Common myeloid progenitor, CD34-positive (primary cell): ENCODE results near the gene CST6.

Experiments
- CTCF ChIA-PET: fragments of 350-600 bp; sonication (Branson Sonifier 250); formaldehyde crosslinking; loops from one replicate; lab custom pipeline; 2021; ENCODE audit warnings: antibody characterized with exemption; lab: Charles Lee
- POLR2A ChIA-PET: fragments of 350-600 bp; sonication (Branson Sonifier 250); formaldehyde crosslinking; loops from one replicate; lab custom pipeline; 2021; ENCODE audit warnings: antibody characterized with exemption; lab: Charles Lee
- DNase-seq, 3 donors: peaks; one replicate each; pipeline versions ENCODE4 v3.0.0 to v3.0.0-alpha.2; 2013
- H3K27ac ChIP-seq, 2 experiments: 1 replicate in 1 of 2; 2 replicates in 1 of 2; pipeline ENCODE4 v1.7.0; 2013; ENCODE audit warnings: inconsistent platforms in 2 of 2, low read length in 2 of 2, mild to moderate bottlenecking in 2 of 2, low read depth in 1 of 2, moderate library complexity in 1 of 2; ENCODE audit not compliant: severe bottlenecking in 2 of 2, insufficient read depth in 1 of 2, poor library complexity in 1 of 2
- H3K27me3 ChIP-seq, 5 experiments: replicated peaks in 2 of 5; 1 replicate in 3 of 5; 2 replicates in 2 of 5; pipeline versions ENCODE4 v1.6.1 to v1.7.0; 2013; ENCODE audit warnings: low read length in 4 of 5, mild to moderate bottlenecking in 2 of 5, moderate library complexity in 2 of 5, inconsistent platforms in 1 of 5; ENCODE audit not compliant: insufficient read depth in 5 of 5, control insufficient read depth in 4 of 5
- H3K36me3 ChIP-seq, 4 experiments: 1 replicate in 2 of 4; 2 replicates in 2 of 4; pipeline versions ENCODE4 v1.6.1 to v1.7.0; 2013; ENCODE audit warnings: low read length in 3 of 4, control low read depth in 1 of 4, mild to moderate bottlenecking in 1 of 4; ENCODE audit not compliant: control insufficient read depth in 4 of 4, insufficient read depth in 4 of 4
- H3K4me1 ChIP-seq, 4 experiments: 1 replicate in 3 of 4; 2 replicates in 1 of 4; pipeline versions ENCODE4 v1.6.1 to v1.7.1; 2013; ENCODE audit warnings: low read length in 3 of 4, mild to moderate bottlenecking in 3 of 4, control low read depth in 1 of 4, inconsistent platforms in 1 of 4, moderate library complexity in 1 of 4; ENCODE audit not compliant: control insufficient read depth in 4 of 4, insufficient read depth in 4 of 4; ENCODE audit errors: control extremely low read depth in 1 of 4
- H3K4me3 ChIP-seq, 7 experiments: 1 replicate in 4 of 7; 2 replicates in 3 of 7; pipeline versions ENCODE4 v1.5.1 to v1.7.0; 2013; ENCODE audit warnings: mild to moderate bottlenecking in 7 of 7, low read length in 6 of 7, moderate library complexity in 6 of 7, inconsistent platforms in 2 of 7, low read depth in 2 of 7, control low read depth in 1 of 7; ENCODE audit not compliant: insufficient read depth in 4 of 7, control insufficient read depth in 1 of 7; ENCODE audit errors: extremely low read depth in 1 of 7
- H3K9me3 ChIP-seq, 5 experiments: 1 replicate in 4 of 5; 2 replicates in 1 of 5; pipeline versions ENCODE4 v1.6.1 to v1.7.1; 2013; ENCODE audit warnings: low read length in 4 of 5, mild to moderate bottlenecking in 2 of 5, inconsistent platforms in 1 of 5, low read depth in 1 of 5, moderate library complexity in 1 of 5; ENCODE audit not compliant: control insufficient read depth in 4 of 5, insufficient read depth in 2 of 5; ENCODE audit errors: control extremely low read depth in 1 of 5
- WGBS: methylation state at CpG from one replicate; pipeline ENCODE4 v1.1.5; 2013; ENCODE audit not compliant: insufficient coverage; 5-methylcytosine and 5-hydroxymethylcytosine counted together

The CST6 gene

DNA sequence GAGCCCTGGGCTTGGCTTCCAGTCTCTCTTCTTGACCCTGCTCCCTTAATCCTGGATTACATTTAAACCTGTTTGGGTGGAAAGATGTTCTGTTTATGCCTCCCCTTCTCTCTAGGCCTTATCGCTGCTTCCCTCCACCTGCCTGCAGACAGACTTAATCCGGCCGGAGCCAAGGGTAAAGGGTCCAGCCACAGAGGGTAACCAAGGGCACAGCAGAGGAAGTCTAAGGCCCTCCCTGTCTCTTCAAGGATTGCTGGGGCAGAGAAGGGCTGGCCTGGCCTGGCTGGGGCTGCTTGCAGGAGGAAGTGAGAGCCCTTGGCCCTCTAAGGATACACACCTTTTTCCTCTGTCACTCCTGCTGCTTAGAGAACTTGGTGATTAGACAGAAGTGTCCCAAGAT is 35.1 kb downstream of the CST6 start:
- POLR2A ChIA-PET = no interaction called here
- Histone ChIP-seq H3K4me3 (no peak overlapping the region), H3K36me3 (no peaks in the 10 kb centered on the region), H3K27ac (no peak overlapping the region), H3K27me3 (peaks cover 0 to 5% (median 0%) of the 10 kb centered on the region in 5 experiments), H3K9me3 (no peaks in the 10 kb centered on the region), H3K4me1 (peaks cover 1 to 29% (median 16%) of the 10 kb centered on the region in 4 experiments)
- CTCF ChIA-PET = interaction anchor here (0.9 to 5.3 kb wide), 8 partner anchors 8 to 44 kb away, joined by 3 to 29 read pairs (median 18); partner anchors contain the start of gene BANF1
- 90% methylated on average over 3 of the region's 3 CpGs for WGBS
- DNase-seq = no peak

DNA sequence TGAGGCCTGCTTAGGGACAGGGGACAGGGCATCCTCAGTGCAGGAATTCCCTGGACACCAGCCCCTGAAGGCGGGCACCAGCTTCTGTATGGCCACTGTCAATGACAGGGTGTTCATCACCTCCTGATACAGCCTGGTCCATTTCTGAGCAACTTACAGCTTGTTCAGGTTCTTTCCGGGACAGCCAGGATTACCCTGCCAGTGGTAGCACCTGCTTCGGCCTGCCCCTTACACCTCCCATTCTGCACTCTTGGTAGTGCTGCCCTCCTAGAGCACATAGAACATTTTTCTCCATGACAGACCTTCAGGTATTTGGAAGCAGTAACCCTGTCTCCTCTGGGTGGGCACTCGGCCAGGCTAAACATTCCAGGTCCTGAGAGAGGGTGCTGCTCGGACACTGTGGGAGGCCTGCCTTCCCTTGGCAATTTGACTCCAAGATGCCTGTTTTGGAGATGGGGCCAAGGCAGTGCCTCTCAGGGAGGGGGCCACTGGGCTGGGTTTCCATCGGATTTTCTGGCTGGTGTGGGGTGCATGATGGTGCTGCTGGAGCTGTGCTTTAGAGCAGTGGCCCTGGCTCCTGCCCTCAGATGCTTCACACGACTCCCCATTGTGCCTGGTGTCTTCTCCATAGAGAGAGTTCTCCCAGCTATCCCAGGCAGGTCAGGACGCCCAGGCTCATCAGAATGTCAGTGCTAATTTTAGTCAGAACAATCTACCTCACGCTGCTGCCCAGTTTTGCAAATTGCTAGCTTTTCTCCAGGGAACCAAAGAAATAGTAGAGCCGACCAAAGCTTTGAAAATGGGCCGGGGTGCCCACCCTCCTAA is 35.9 kb downstream of the CST6 start:
- POLR2A ChIA-PET = interaction anchor here (0.7 kb wide), 1 partner anchor 221 kb away, joined by 3 read pairs; no protein-coding TSS in a partner anchor
- CTCF ChIA-PET = interaction anchor here (0.9 to 5.3 kb wide), 6 partner anchors 8 to 26 kb away, joined by 3 to 29 read pairs (median 20); no protein-coding TSS in a partner anchor
- no peaks in the 10 kb centered on the region for H3K9me3 ChIP-seq
- no peak overlapping the region for H3K4me3 ChIP-seq
- peaks cover 0 to 5% (median 0%) of the 10 kb centered on the region in 5 experiments for H3K27me3 ChIP-seq
- H3K27ac ChIP-seq = no peak overlapping the region
- WGBS = 90% methylated on average over 11 of the region's 11 CpGs
- DNase-seq = no peak
- no peaks in the 10 kb centered on the region for H3K36me3 ChIP-seq
- H3K4me1 ChIP-seq = peaks cover 1 to 31% (median 18%) of the 10 kb centered on the region in 4 experiments

DNA sequence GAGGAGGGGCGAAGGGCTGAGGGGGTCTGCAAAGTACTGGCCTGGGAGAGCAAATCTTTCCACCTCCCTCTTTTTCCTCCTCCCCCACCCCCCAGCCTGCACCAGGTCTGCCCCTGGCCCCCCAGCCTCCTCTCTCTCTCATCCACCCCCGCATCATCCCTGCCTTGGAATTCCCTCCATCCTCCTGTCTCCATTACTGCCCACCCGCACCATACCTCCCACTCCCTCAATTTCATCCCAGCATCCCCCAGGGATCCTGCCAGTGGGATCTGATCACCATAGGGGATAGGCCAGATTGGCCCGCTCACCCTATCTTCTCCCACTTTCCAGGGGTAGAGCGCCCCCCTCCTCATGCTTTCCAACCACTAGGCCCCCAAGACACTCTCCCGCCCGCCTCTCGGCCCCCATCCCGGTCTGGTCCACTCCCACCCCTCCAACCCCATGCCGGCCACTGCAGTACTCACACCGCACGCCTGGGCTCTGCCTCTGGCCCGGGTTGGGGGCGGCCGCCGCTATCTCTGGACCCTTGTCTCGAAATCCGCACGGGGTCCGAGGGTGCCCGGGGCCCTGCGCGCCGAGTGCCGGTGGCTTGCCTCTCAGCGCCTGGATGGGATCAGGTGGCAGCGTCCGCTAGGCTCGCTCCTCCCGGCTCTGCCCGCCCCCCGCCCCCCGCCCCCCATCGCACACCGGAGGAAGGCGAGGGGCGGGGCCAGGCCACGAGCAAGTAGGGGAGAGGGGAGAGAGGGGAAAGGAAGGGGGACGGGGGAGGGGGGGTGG is 36.9 kb downstream of the CST6 start, which contains the start of gene GAL3ST3:
GAL3ST3 (minus strand) TSS at position 615 of the 777 bp plus-strand sequence. CDS start 3,746 bp downstream, outside the sequence.
- Histone ChIP-seq H3K27ac (no peak within 1 kb of the TSS), H3K9me3 (no peaks in the 10 kb centered on the region), H3K27me3 (peaks cover 0 to 5% (median 0%) of the 10 kb centered on the region in 5 experiments), H3K4me3 (peak within 1 kb of the TSS in 4 of 7 experiments; percentile 23 to 70 (median 56)), H3K4me1 (peaks cover 1 to 40% (median 27%) of the 10 kb centered on the region in 4 experiments), H3K36me3 (peaks cover 0 to 2% (median 0%) of the 10 kb centered on the region in 4 experiments)
- ChIA-PET POLR2A (no interaction called here), CTCF (interaction anchor here (1.3 to 8.1 kb wide), 5 partner anchors 7 to 27 kb away, joined by 5 to 99 read pairs (median 24); partner anchors contain the start of gene PACS1)
- DNase-seq = peak in 2 of 3 donors; percentile 36
- WGBS = 12% methylated on average over 18 of the region's 39 CpGs

DNA sequence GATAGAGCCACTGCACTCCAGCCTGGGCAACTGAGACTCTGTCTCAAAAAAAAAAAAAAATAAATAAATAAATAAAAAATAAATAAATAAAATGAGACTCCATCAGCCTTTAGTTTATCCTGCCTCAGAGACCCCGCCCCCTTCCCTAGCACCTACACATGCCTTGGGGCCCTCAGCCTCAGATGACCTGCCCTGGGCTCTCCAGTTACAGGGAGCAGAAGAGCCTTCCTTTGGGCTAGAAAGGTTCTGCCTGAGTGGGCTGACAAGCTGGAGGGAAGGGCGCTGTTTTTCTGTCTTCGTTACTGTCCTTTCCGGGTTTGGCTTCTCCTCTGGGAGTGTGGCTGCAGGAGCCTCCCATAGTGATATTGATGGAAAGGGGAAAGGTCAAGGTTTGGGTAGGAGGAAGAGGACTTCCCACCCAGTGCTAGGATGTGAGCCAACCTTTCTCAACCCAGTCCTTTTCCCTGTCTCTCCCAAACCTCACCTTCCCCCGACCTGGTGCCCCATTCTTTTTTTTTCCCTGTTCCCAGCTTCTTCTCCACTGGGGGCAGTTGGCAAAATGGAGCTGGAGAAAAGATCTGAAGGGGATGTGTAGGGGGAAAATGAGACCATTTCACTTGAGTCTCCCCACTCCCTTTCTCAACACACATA is 38.9 kb downstream of the CST6 start:
- peaks cover 1 to 30% (median 23%) of the 10 kb centered on the region in 4 experiments for H3K4me1 ChIP-seq
- POLR2A ChIA-PET = interaction anchor here (0.7 to 2.2 kb wide), 3 partner anchors 12 to 473 kb away, joined by 3 to 6 read pairs (median 5); partner anchors contain the start of gene PACS1
- 92% methylated on average over 4 of the region's 5 CpGs for WGBS
- peak overlapping the region in 1 of 7 experiments; percentile 78 for H3K4me3 ChIP-seq
- H3K27me3 ChIP-seq = peaks cover 0 to 5% (median 0%) of the 10 kb centered on the region in 5 experiments
- no peak for DNase-seq
- H3K36me3 ChIP-seq = peaks cover 4 to 15% (median 10%) of the 10 kb centered on the region in 4 experiments
- H3K9me3 ChIP-seq = no peaks in the 10 kb centered on the region
- CTCF ChIA-PET = interaction anchor here (0.6 to 8.1 kb wide), 3 partner anchors 8 to 32 kb away, joined by 3 to 99 read pairs (median 4); partner anchors contain the start of gene PACS1
- peak overlapping the region in 1 of 2 experiments; percentile 95 for H3K27ac ChIP-seq

DNA sequence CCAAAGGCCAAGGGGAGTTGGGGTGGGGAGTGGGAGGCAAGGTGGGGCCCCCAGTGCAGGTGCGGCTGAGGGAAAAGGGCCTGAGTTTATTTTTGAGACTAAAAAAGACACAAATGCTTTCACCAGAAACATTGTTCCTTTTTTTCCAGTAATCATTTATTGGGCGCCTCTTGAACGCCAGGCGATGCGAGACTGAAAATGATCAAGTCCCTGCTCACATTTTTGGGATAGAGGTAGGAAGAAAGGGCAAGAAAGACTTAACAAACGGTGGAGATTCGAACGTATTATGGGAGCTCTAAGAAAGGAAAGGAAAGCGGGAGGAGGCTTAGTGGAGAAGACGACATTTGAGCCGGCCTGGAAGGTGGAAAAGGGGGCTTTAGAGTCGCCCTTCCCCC is 39.6 kb downstream of the CST6 start:
- peaks cover 4 to 21% (median 16%) of the 10 kb centered on the region in 4 experiments for H3K36me3 ChIP-seq
- 11% methylated on average over 6 of the region's 12 CpGs for WGBS
- H3K4me3 ChIP-seq = peak overlapping the region; percentile 78 to 100 (median 98)
- ChIA-PET POLR2A (interaction anchor here (2.2 kb wide), 1 partner anchor 19 kb away, joined by 6 read pairs; the partner anchor contains the start of gene PACS1), CTCF (interaction anchor here (0.9 to 8.1 kb wide), 2 partner anchors 9 to 14 kb away, joined by 3 to 99 read pairs; partner anchors contain the start of gene PACS1)
- H3K27me3 ChIP-seq = peaks cover 0 to 5% (median 0%) of the 10 kb centered on the region in 5 experiments
- peaks cover 1 to 30% (median 23%) of the 10 kb centered on the region in 4 experiments for H3K4me1 ChIP-seq
- no peak for DNase-seq
- no peaks in the 10 kb centered on the region for H3K9me3 ChIP-seq
- H3K27ac ChIP-seq = peak overlapping the region; percentile 46 to 95
